Osteocyte (in vitro differentiated cells): ENCODE results near the gene ARHGAP10. TPM values are rescaled to one million over a fixed set of nuclear protein-coding genes. Genes with fewer than 3 reads are reported as not detected.

Source experiments
- DNase-seq: peaks from one replicate; pipeline ENCODE4 v3.0.0; 2021; ENCODE audit warnings: mixed read lengths; ENCODE audit not compliant: unreplicated experiment; ENCODE audit errors: extremely low spot score
- H3K27ac Mint-ChIP-seq: one replicate; pipeline ENCODE4 v1.8.0; 2021; ENCODE audit warnings: mild to moderate bottlenecking, mixed read lengths; ENCODE audit not compliant: unreplicated experiment
- H3K27me3 Mint-ChIP-seq: one replicate; pipeline ENCODE4 v1.8.0; 2021; ENCODE audit warnings: mixed read lengths; ENCODE audit not compliant: unreplicated experiment
- H3K36me3 Mint-ChIP-seq: one replicate; pipeline ENCODE4 v1.8.0; 2021; ENCODE audit warnings: mixed read lengths; ENCODE audit not compliant: unreplicated experiment
- H3K4me1 Mint-ChIP-seq: one replicate; pipeline ENCODE4 v1.8.0; 2021; ENCODE audit warnings: mixed read lengths; ENCODE audit not compliant: unreplicated experiment
- H3K4me3 Mint-ChIP-seq: one replicate; pipeline ENCODE4 v1.8.0; 2021; ENCODE audit warnings: mild to moderate bottlenecking, moderate library complexity, mixed read lengths; ENCODE audit not compliant: unreplicated experiment
- H3K9me3 Mint-ChIP-seq: one replicate; pipeline ENCODE4 v1.8.0; 2021; ENCODE audit warnings: mixed read lengths; ENCODE audit not compliant: unreplicated experiment
- total RNA-seq: library from RNA; stranded (reverse); gene quantifications from 2 replicates; pipeline ENCODE4 v1.2.1, GENCODE V29; 2021
- TF ChIP-seq, protein P1 (sequence below): fragments of 200-600 bp; sonication (generic); IDR thresholded peaks from 2 replicates; pipeline ENCODE4 v1.5.0; 2021; ENCODE audit warnings: antibody characterized with exemption, mild to moderate bottlenecking, moderate library complexity

The ARHGAP10 gene
- total RNA-seq, 1 donor from 2014 or later: 121 TPM

DNA sequence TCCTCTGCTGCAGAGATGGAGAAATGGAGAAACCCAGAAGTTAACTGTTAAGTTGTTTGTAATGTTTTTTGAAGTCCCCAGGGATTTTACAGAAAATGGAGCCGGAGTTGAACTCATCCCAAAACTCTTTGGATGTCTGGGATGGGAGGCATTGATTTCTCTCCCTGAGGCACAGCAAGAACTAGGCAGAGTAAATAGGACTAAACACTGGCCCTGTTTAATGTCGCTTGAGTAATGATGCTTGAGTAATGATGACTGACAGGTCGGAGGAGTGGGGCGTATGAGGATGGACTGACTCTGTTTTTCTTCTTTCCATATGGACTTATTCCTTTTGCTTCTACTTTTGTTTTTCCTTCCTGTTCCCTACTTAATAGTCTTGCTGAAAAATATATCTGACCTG is 69.9 kb downstream of the ARHGAP10 start:
- Mint-ChIP-seq H3K4me3 (no peak overlapping the region), H3K36me3 (peaks cover 31% of the 10 kb centered on the region), H3K27ac (peak overlapping the region; percentile 9), H3K27me3 (no peaks in the 10 kb centered on the region), H3K9me3 (no peaks in the 10 kb centered on the region), H3K4me1 (peaks cover 72% of the 10 kb centered on the region)
- TF ChIP-seq, protein P1, sequence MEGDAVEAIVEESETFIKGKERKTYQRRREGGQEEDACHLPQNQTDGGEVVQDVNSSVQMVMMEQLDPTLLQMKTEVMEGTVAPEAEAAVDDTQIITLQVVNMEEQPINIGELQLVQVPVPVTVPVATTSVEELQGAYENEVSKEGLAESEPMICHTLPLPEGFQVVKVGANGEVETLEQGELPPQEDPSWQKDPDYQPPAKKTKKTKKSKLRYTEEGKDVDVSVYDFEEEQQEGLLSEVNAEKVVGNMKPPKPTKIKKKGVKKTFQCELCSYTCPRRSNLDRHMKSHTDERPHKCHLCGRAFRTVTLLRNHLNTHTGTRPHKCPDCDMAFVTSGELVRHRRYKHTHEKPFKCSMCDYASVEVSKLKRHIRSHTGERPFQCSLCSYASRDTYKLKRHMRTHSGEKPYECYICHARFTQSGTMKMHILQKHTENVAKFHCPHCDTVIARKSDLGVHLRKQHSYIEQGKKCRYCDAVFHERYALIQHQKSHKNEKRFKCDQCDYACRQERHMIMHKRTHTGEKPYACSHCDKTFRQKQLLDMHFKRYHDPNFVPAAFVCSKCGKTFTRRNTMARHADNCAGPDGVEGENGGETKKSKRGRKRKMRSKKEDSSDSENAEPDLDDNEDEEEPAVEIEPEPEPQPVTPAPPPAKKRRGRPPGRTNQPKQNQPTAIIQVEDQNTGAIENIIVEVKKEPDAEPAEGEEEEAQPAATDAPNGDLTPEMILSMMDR: no peak
- peak; percentile 2 for DNase-seq

- no peaks in the 10 kb centered on the region for H3K9me3 Mint-ChIP-seq
- TF ChIP-seq, protein P1: no peak
- peaks cover 70% of the 10 kb centered on the region for H3K4me1 Mint-ChIP-seq
- H3K27me3 Mint-ChIP-seq: no peaks in the 10 kb centered on the region
- peak overlapping the region; percentile 9 for H3K27ac Mint-ChIP-seq
- DNase-seq: peak; percentile 23
- no peak overlapping the region for H3K4me3 Mint-ChIP-seq
- H3K36me3 Mint-ChIP-seq: peaks cover 26% of the 10 kb centered on the region
Observed at GRCh38 chr4:147802346-147802745, 70.5 kb downstream of the ARHGAP10 start.

DNA sequence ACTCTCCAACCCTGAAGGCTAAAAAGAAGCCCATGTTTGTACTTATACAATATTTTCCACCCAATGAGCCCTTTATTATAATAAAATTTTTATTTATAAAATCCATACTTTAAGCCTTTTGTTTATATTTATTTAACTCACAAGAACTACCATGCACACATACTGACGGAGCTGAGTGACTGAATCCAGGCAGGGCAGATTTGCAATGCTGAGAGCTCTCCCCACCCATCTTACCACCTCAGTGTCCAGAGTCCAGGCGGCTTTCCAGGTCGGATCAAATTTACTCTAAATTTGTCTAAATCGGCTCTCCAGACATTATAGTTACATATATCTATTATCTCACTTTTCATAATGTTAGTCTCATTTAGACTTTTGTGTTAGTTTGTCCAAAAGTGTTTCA is 74.1 kb downstream of the ARHGAP10 start:
- H3K4me1 Mint-ChIP-seq: peaks cover 72% of the 10 kb centered on the region
- TF ChIP-seq, protein P1: no peak
- DNase-seq: peak; percentile 27
- no peak overlapping the region for H3K4me3 Mint-ChIP-seq
- H3K36me3 Mint-ChIP-seq: peaks cover 12% of the 10 kb centered on the region
- H3K27me3 Mint-ChIP-seq: no peaks in the 10 kb centered on the region
- H3K9me3 Mint-ChIP-seq: no peaks in the 10 kb centered on the region
- H3K27ac Mint-ChIP-seq: no peak overlapping the region

DNA sequence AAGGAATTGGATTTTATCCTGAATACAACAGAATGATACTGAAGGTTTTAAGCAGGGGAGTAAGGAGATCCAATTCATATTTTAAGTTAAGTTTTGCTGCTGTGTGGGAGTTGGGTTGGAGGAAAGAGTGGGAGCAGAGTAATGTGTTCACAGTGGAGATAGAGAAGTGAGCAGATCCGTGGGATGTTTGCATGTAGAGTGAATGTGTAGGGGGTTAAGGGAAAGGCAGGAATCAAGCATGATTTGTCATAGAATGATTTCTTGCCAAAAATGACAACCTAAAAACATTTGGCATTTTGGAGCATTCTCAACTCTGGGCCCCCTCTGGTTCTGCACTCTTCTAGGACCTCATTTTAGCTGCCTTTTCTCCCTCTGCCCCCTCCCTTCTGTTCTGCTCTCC is 76.6 kb downstream of the ARHGAP10 start:
- Mint-ChIP-seq H3K4me1 (peaks cover 72% of the 10 kb centered on the region), H3K36me3 (peaks cover 11% of the 10 kb centered on the region), H3K27me3 (no peaks in the 10 kb centered on the region), H3K4me3 (no peak overlapping the region), H3K27ac (no peak overlapping the region), H3K9me3 (no peaks in the 10 kb centered on the region)
- TF ChIP-seq, protein P1: no peak
- peak; percentile 15 for DNase-seq

DNA sequence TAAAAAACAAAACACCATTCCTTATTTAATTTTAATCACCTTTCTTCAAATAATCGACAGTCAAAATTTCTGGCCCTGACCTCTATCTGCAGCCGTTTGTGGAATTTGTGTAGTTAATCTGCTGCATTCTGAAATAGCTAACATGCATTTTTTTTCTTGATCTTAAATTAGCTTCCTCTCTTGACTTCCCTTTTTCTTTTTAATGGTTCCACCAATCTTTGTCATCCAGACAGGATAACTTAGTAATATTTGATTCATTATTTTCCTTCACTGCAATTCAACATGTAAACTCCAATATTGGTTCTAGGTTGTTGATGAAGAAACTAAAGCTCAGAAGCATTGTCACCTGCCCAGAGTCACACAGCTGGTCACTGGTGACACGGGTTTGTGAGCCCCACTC is 77.3 kb downstream of the ARHGAP10 start:
- TF ChIP-seq, protein P1: no peak
- Mint-ChIP-seq H3K36me3 (peaks cover 7% of the 10 kb centered on the region), H3K27ac (no peak overlapping the region), H3K4me3 (no peak overlapping the region), H3K9me3 (no peaks in the 10 kb centered on the region), H3K27me3 (no peaks in the 10 kb centered on the region), H3K4me1 (peaks cover 80% of the 10 kb centered on the region)
- no peak for DNase-seq
